NCI-H1436 treated with DMSO at 0.1 percent for 48 hours (cell line): ENCODE data around the gene CHST13.

Source experiments
- DNase-seq: peaks from one replicate; lab custom pipeline; 2025; lab: John Stamatoyannopoulos, UW

The CHST13 gene

GRCh38 chr3:126487151-126487771, 36.7 kb upstream of the CHST13 start:
- no peak for DNase-seq

GRCh38 chr3:126488185-126488584, 35.8 kb upstream of the CHST13 start:
- no peak for DNase-seq

DNA sequence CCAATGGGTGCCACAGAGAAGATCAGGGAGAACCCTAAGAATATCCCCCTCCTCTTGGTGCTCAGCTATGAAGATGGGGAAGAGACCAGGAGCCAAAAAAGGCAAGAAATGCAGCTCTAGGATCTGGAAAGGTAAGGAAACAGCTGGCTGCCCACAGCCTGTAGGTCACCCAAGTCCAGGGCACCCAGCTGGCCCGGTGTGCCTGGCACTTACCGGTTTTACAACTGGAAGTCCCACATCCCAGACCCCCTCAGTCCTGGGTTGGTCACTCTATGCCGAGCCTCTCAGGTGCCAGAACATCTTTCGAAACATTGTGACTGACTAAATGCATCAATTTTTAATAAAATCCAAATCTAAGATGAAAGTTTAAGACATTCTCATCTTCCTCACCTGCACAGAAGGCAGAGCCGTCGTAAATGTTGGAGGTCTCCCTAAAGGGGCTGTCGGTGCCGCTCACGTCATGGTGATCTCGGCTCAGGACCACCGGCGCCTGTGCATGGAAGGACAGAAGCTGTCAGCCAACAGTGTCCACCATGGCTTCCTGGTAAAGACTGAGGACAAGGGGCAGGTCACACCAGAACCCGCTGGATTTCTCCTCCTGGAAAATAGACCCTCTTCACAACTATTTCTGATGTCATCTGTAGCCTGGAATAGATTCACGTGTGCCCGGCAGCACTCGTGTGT, 34.9 kb upstream of the CHST13 start:
- DNase-seq, result no peak

- no peak for DNase-seq
These were observed 33.3 kb upstream of the CHST13 start for GRCh38 chr3:126490619-126491018.

GRCh38 chr3:126491221-126492013, 32.5 kb upstream of the CHST13 start:
- no peak for DNase-seq

DNA sequence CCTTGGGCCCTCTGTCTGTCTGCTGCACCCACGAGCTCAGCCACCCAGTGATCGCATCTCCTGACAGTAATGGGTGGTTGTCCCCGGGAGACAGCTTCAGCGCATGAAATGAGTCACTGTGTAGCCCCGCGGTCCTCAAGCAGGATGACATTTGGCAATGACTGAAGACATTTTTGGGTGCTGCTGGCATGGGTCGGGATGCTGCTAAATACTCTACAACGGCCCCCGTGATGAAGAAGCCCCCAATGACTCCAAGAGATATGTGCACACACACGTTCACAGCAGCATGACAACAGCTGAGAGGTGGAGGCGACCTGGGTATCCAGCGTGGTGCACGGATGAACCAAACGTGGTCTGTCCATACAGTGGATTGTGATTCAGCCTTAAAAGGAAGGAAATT, 30.9 kb upstream of the CHST13 start:
- no peak for DNase-seq

DNA sequence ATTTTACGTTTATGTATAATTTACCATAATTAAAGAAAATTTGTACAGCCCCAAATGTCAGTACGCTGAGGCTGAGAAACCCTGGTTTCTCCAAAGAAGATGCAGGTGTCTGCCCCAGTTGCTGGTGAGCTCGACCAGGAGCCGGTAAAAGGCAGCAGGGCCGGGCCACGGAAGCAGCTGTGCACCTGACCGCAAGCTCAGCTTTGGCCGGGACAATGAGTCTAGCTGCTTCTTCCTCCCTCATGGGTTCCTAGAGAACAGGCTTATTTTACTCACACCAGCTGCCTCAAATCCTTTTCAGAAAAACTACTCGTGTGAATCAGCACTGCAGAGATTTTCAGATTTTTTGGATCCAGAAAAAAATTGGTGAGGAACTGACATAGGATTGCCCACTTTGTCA, 30.2 kb upstream of the CHST13 start:
- no peak for DNase-seq

DNA sequence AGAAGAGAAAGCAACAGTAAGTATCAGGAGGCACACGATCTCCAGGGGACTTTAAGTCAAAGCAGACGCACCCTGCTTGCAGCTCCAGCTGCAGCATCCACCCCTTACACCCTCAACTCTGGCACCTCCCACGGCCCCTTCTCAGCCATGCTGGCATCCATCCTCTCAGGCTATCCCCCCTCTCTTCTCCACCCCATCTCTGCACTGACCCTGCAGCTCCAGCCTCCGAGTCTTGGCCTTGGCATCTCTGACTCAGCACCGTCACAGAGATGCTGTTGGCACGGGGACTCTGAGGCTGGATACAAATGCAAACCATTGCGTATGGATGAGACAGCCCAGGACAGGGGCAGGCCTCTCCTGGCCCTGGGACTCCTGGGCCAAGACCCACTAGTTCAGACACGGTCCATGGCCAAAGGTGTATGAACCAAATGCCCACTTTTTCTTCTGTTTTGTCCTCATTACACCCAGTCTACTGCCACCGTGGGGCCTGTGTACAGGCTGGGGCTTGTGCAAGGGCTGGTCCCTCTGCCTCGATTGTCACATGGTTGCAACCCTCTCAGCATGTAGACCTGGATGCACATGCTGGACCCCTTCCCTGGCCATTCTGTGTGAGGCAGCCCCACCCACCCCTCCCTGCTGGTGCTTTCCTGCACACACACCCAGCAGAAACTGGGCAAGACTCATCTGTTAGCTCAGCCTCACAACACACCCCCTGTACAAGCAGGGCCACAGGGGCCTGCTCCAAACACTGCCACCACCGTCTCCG, 29.6 kb upstream of the CHST13 start:
- no peak for DNase-seq

DNA sequence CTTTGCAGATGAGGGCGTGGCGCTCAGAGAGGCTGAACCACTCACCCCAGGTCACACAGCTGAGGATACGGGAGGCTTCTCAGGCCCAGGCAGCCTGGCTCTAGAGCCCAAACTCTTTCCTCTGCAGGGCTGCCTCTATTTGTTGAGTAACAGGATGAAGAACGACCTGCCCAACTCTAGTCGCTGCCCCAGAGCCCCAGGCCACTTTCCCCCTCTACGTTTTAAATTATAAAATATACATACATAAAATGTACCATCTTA, 29.1 kb upstream of the CHST13 start:
- DNase-seq, result no peak

GRCh38 chr3:126495786-126496185, 28.2 kb upstream of the CHST13 start:
- no peak for DNase-seq

GRCh38 chr3:126496894-126497850, 26.8 kb upstream of the CHST13 start:
- no peak for DNase-seq

DNA sequence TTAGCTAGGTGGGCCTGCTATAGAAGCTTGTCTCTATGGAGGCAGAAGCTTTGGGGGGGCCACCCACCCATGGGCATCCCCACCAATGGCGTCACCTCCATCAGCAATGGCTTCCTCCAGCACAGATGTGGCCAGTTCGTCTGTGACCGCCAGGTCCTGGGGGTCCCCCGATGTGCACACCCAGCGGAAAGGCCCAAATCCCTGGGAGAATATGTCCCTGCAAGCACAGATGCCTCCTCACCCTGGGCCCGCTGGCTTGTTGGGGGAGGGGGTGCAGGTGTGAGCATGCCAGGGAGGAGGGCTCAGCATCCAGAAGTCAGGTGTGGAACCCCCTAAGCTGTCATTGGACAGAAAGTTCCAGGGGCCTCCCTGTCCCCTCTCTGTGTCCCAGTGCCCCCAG, 26.0 kb upstream of the CHST13 start:
- DNase-seq, result no peak

- DNase-seq, result no peak
These were observed 25.5 kb upstream of the CHST13 start for GRCh38 chr3:126498461-126498860.

- DNase-seq, result no peak
These were observed 25.0 kb upstream of the CHST13 start for GRCh38 chr3:126498929-126499328.

DNA sequence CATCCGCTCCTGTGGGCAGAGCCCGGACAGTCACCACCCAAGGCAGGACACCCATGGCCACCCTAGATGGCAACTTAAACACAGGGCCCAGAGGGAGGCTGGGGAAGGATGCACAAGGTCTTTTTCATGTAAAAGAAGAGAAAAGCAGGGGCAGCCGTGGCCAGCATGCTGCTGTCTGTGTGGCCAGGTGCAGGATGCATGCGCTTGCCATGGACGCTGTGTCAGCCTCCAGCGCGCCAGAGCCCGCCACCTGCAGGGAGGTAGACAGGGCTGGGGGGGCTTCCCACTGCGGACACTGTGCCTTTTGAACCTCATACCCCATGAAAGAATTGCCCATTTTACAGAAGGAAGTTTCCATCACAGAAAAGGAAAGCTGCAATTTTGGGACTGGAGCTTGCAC, 24.6 kb upstream of the CHST13 start:
- no peak for DNase-seq

GRCh38 chr3:126500016-126500415, 23.9 kb upstream of the CHST13 start:
- DNase-seq, result no peak

DNA sequence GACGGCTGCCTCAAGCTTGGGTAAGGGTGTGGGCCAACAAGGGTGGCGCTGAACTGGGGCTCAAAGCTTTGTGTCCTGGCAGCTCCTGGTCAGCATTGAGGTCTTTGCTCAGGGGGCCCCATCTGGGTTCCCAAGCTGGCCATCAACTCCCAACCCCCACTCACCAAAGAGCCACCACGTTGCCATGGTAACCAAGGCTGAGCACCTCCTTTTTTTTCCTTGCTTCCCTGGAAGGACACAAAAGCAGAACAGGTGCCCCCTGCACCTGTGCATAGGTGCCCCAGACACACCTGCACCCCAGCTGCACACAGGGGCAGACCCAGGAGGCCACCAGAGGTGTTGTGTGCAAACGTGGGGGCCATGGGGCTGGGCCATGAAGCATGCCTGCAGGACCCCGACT, 22.9 kb upstream of the CHST13 start:
- DNase-seq, result no peak

GRCh38 chr3:126501736-126502135, 22.2 kb upstream of the CHST13 start:
- no peak for DNase-seq

GRCh38 chr3:126502656-126503055, 21.3 kb upstream of the CHST13 start:
- DNase-seq, result no peak

- DNase-seq, result no peak
These were observed 20.3 kb upstream of the CHST13 start for GRCh38 chr3:126503701-126504100.

GRCh38 chr3:126507886-126508285, 16.1 kb upstream of the CHST13 start:
- no peak for DNase-seq

DNA sequence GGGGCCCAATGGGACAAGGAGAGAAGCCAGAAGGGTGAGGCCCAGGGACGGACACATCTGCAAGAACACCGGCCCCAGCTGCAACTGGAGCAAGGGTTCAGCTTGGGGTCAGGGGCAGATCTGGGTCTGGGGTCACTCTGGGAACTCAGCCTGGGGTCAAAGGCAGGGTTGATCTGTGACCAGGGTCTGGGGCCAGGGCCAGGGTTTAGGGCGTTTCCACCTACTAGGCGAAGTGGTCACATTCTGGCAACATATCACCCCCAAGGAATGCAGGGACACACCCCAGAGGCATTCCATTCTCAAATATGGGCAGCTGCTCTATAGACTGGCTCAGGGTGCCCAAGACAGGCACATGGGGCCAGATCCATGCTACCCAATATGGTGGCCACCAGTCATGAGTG, 15.4 kb upstream of the CHST13 start:
- no peak for DNase-seq
